ENCODE data around the gene BBS1.

BBS1 gene

GRCh38 chr11:66462010-66462409, 48.4 kb upstream of the BBS1 start:
- CTCF ChIA-PET, result interaction anchor here (0.6 to 1.5 kb wide), 3 partner anchors 23 to 306 kb away, joined by 3 to 6 read pairs (median 4); partner anchors contain the start of gene MRPL11
- no peak for TF ChIP-seq ZIC2 (tag by site-specific recombination; IDR thresholded peaks at IDR 0.05)
- no peak overlapping the region for H3K27ac ChIP-seq (ENCODE audit: extremely low read depth, low read depth, low read length)

GRCh38 chr11:66462911-66463310, 47.5 kb upstream of the BBS1 start:
- no peak overlapping the region for H3K27ac ChIP-seq (ENCODE audit: extremely low read depth, low read depth, low read length)
- H3K4me1 ChIP-seq (ENCODE audit: control insufficient read depth, insufficient read depth, low read length), result no peaks in the 10 kb centered on the region
- no peak overlapping the region for H3K4me3 ChIP-seq (ENCODE audit: low read depth, low read length)
- H3K9me3 ChIP-seq (ENCODE audit: control insufficient read depth, insufficient read depth, low read depth, low read length), result no peaks in the 10 kb centered on the region
- H3K36me3 ChIP-seq (ENCODE audit: control insufficient read depth in 2 of 2, insufficient read depth in 1 of 2, low read length in 2 of 2), result no peaks in the 10 kb centered on the region
- TF ChIP-seq ATF2 (tag by site-specific recombination; IDR thresholded peaks at IDR 0.05; ENCODE audit: low read depth) (no peak), IKZF3 (tag by site-specific recombination; IDR thresholded peaks at IDR 0.05) (no peak), MEIS1 (CRISPR knock-in tag; IDR thresholded peaks at IDR 0.05; ENCODE audit: borderline replicate concordance) (no peak), ZNF10 (tag by site-specific recombination; IDR thresholded peaks at IDR 0.05) (no peak), ZNF621 (tag by site-specific recombination; IDR thresholded peaks at IDR 0.05) (no peak), ZBTB21 (tag by site-specific recombination; IDR thresholded peaks at IDR 0.05) (no peak), ZSCAN16 (tag by site-specific recombination; IDR thresholded peaks at IDR 0.05) (no peak), ZBTB8A (tag by site-specific recombination; IDR thresholded peaks at IDR 0.05) (no peak), SCRT1 (tag by site-specific recombination; IDR thresholded peaks at IDR 0.05; ENCODE audit: borderline replicate concordance) (no peak), ZFP3 (tag by site-specific recombination; IDR thresholded peaks at IDR 0.05; ENCODE audit: low read depth) (no peak), ZNF394 (tag by site-specific recombination; IDR thresholded peaks at IDR 0.05; ENCODE audit: borderline replicate concordance) (no peak), ZNF561 (tag by site-specific recombination; IDR thresholded peaks at IDR 0.05; ENCODE audit: borderline replicate concordance) (no peak), ZXDB (tag by site-specific recombination; IDR thresholded peaks at IDR 0.05) (no peak), ZNF280D (tag by site-specific recombination; IDR thresholded peaks at IDR 0.05) (no peak), GLI2 (tag by site-specific recombination; IDR thresholded peaks at IDR 0.05; ENCODE audit: borderline replicate concordance, low read depth) (no peak), ZBTB48 (tag by site-specific recombination; IDR thresholded peaks at IDR 0.05) (no peak), ZNF707 (tag by site-specific recombination; IDR thresholded peaks at IDR 0.05) (no peak), ZBTB20 (tag by site-specific recombination; IDR thresholded peaks at IDR 0.05) (no peak), ZNF645 (tag by site-specific recombination; IDR thresholded peaks at IDR 0.05) (no peak), ZNF571 (tag by site-specific recombination; IDR thresholded peaks at IDR 0.05) (no peak)
- ChIA-PET CTCF (interaction anchor here (1.5 kb wide), 1 partner anchor 24 kb away, joined by 4 read pairs; the partner anchor contains the start of gene MRPL11), POLR2A (no interaction called here)

More at GRCh38 chr11:66462010-66462409, 48.4 kb upstream of the BBS1 start:
- no peaks in the 10 kb centered on the region for H3K4me1 ChIP-seq (ENCODE audit: control insufficient read depth, insufficient read depth, low read length)
- no peak overlapping the region for H3K4me3 ChIP-seq (ENCODE audit: low read depth, low read length)
- POLR2A ChIA-PET, result interaction anchor here (0.6 kb wide), 2 partner anchors 23 to 79 kb away, joined by 3 to 4 read pairs; partner anchors contain the start of gene MRPL11
- no peaks in the 10 kb centered on the region for H3K36me3 ChIP-seq (ENCODE audit: control insufficient read depth in 2 of 2, insufficient read depth in 1 of 2, low read length in 2 of 2)
- H3K9me3 ChIP-seq (ENCODE audit: control insufficient read depth, insufficient read depth, low read depth, low read length), result no peaks in the 10 kb centered on the region

All from HEK293 (cell line).